DOHH2 (cell line): ENCODE measurements around the gene SLC44A2.

Experiments
- EZH2phosphoT487 ChIP-seq: fragments of 200-600 bp; sonication (generic); IDR thresholded peaks from 2 replicates; pipeline ENCODE4 v1.6.1; 2017; ENCODE audit warnings: borderline replicate concordance, mild to moderate bottlenecking, antibody characterized with exemption, low read length, moderate library complexity, mixed read lengths
- TF ChIP-seq, protein P1 (sequence below): fragments of 200-600 bp; sonication (generic); IDR thresholded peaks from one replicate; pipeline ENCODE4 v1.5.1; 2014; ENCODE audit warnings: antibody characterized with exemption, mild to moderate bottlenecking, low read depth, low read length; ENCODE audit not compliant: poor library complexity, severe bottlenecking

DNA sequence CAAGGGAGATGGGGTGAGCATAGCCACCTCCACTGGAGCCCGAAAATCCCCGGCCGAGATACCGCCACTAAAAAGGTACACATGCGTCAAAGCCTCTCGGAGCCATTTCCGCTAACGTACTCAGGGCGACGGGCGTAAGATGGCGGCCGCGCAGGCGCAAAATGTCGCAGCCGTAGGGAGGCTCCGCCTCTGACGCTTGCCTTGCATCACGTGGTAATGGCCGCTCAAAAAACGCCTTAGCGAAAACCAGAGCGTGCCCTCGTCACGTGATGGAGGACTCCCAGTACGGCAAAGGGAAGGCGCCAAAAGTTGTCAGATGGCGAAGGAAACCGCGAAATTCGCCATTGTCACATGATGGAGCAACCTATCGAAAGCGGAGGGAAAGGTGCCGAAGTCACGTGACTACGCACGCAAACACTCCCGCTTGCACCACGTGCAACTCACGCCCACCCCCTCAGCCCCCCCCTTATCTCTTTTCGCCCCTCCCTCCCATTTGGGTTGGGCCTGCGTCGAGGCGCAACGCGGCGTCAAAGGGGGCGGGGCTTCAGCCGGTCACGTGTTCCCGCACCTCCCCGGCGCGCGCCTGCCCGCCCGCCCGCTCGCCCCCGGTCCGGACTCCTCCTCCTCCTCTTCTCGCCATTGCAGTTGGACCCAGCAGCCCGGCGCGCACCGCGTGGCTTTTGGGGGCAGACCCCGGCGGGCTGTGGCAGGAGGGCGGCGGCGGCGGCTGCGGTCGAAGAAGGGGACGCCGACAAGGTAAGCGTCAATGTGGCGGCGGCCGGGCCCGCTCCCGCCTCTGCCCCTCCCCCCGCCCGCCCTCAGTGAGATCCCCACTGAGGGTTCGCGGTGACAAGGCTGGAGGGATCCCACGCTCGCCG lies 28.6 kb downstream of the SLC44A2 start, which contains the start of gene ILF3:
- TF ChIP-seq, protein P1, sequence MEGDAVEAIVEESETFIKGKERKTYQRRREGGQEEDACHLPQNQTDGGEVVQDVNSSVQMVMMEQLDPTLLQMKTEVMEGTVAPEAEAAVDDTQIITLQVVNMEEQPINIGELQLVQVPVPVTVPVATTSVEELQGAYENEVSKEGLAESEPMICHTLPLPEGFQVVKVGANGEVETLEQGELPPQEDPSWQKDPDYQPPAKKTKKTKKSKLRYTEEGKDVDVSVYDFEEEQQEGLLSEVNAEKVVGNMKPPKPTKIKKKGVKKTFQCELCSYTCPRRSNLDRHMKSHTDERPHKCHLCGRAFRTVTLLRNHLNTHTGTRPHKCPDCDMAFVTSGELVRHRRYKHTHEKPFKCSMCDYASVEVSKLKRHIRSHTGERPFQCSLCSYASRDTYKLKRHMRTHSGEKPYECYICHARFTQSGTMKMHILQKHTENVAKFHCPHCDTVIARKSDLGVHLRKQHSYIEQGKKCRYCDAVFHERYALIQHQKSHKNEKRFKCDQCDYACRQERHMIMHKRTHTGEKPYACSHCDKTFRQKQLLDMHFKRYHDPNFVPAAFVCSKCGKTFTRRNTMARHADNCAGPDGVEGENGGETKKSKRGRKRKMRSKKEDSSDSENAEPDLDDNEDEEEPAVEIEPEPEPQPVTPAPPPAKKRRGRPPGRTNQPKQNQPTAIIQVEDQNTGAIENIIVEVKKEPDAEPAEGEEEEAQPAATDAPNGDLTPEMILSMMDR: no peak
- TF ChIP-seq EZH2phosphoT487: no peak
